Spleen (tissue), 7 donors: Measurements from ENCODE around the gene KDM2B.

Experiments
- POLR2A ChIP-seq, 3 donors: fragments of 450-650 bp; IDR thresholded peaks; one replicate each; pipeline ENCODE4 v1.5.1; 2017; ENCODE audit warnings: antibody characterized with exemption in 3 of 3, mild to moderate bottlenecking in 1 of 3
- TF ChIP-seq, protein P1 (sequence below), 11 experiments: fragments of 200-600 bp in 7 of 11; fragments of 450-650 bp in 4 of 11; sonication (generic) in 4 of 11; IDR thresholded peaks in 8 of 11; conservative IDR thresholded peaks in 3 of 11; 1 replicate in 7 of 11; 2 replicates in 4 of 11; pipeline versions ENCODE4 v1.4.0 to v1.8.0; 2016 to 2021; ENCODE audit warnings: antibody characterized with exemption in 11 of 11, inconsistent platforms in 4 of 11, mild to moderate bottlenecking in 1 of 11
- donor health status: DM: no; HTN: no; CAD: no; lungs with moderate emphysema.
- donor health status: DM: no; HTN: no; CAD: no.
- donor health status: DM: no; HTN: no; CAD: no.

DNA sequence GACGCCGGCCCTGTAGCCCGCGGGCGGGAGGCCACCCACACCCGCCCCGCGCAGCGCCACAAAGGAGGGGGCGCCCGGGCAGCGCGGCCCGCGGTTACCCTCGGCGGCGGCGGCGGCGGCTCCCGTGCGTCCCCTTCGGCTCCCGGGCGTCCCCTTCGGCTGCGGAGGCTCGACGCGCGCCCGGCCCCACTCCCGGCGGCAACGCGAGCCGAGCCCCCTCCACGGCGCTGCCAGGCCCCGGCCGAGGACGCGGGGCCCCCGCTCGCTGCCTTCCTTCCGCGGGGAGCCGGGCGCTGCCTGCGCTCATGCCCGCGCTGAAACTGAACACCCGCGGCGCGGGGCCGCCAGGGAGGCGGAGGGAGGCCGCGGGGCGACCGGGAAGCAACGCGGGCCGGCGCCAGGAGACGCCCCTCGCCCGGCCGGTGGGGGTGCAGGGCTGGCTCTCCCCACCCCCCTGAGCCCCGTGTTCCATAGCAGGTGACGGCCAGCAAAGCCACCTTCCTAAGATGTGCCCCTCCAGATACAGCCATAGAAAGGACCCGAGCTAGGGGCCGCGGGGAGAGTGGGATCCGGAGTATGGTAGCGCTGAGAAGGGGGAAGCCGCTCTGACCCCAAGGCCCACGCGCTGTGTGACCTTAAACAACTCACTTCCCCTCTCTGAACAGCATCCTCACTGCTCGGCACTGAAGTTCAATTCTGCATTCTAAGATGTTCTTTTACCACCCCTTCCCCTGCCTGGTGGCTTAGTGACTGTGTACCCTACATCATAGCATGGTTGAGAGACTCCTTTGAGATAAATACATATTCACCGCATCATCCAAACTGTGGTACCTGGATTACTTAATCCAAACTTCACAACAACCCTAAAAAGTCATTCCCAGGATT lies 42.8 kb downstream of the KDM2B start:
- TF ChIP-seq, protein P1, sequence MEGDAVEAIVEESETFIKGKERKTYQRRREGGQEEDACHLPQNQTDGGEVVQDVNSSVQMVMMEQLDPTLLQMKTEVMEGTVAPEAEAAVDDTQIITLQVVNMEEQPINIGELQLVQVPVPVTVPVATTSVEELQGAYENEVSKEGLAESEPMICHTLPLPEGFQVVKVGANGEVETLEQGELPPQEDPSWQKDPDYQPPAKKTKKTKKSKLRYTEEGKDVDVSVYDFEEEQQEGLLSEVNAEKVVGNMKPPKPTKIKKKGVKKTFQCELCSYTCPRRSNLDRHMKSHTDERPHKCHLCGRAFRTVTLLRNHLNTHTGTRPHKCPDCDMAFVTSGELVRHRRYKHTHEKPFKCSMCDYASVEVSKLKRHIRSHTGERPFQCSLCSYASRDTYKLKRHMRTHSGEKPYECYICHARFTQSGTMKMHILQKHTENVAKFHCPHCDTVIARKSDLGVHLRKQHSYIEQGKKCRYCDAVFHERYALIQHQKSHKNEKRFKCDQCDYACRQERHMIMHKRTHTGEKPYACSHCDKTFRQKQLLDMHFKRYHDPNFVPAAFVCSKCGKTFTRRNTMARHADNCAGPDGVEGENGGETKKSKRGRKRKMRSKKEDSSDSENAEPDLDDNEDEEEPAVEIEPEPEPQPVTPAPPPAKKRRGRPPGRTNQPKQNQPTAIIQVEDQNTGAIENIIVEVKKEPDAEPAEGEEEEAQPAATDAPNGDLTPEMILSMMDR (IDR thresholded peaks at IDR 0.05 in 8 of 11, conservative IDR thresholded peaks at IDR 0.05 in 3 of 11), result no peak
- TF ChIP-seq POLR2A (IDR thresholded peaks at IDR 0.05), result no peak
